A549 (cell line): ENCODE data around the gene HMMR. TPM values are rescaled to one million over a fixed set of nuclear protein-coding genes. Genes with fewer than 3 reads are reported as not detected.
"Not testable (repeated sequence)": the region's sequence is repeated elsewhere in the genome, so short reads cannot be mapped to it uniquely, and the experiment has no call there.

Source experiments
- ATAC-seq, 2 experiments: fragments of 200-7000 bp in 1 of 2; fragments of >200 bp in 1 of 2; cut with Nextera tagmentation in 1 of 2; cut with Tn5 transposase in 1 of 2; 3 replicates each; pipeline versions ENCODE4 v1.8.0 to v1.9.1; 2018 to 2020; ENCODE audit warnings: mild to moderate bottlenecking in 1 of 2, moderate library complexity in 1 of 2
- CTCF ChIA-PET: fragments of 300-600 bp; sonication (Branson Sonifier 250); formaldehyde crosslinking; extraction: SDS; loops from one replicate; lab custom pipeline; 2021; ENCODE audit warnings: antibody characterized with exemption, inconsistent platforms; lab: Yijun Ruan, JAX
- POLR2A ChIA-PET: fragments of 350-600 bp; formaldehyde crosslinking; extraction: SDS; loops from one replicate; lab custom pipeline; 2021; ENCODE audit warnings: antibody characterized with exemption, inconsistent platforms; lab: Yijun Ruan, JAX
- DNase-seq, 2 experiments: peaks; one replicate each; pipeline versions ENCODE4 v3.0.0 to v3.0.0-alpha.2; 2011 to 2016; ENCODE audit warnings: low read depth in 1 of 2, low spot score in 1 of 2
- FAIRE-seq: peaks from 2 replicates; lab custom pipeline; 2011; peaks lifted over from hg19 to GRCh38; lab: Jason Lieb, UNC
- H3K27ac ChIP-seq, 2 experiments: fragments of >200 bp; sonication (Bioruptor Twin); formaldehyde crosslinking; 3 replicates each; pipeline ENCODE4 v1.5.1; 2016 to 2017
- H3K4me1 ChIP-seq: fragments of >200 bp; sonication (Bioruptor Twin); formaldehyde crosslinking; 3 replicates; pipeline ENCODE4 v1.6.1; 2016
- H3K4me2 ChIP-seq: fragments of >200 bp; sonication (Bioruptor Twin); formaldehyde crosslinking; 3 replicates; pipeline ENCODE4 v1.6.1; 2016
- H3K4me3 ChIP-seq: fragments of >200 bp; sonication (Bioruptor Twin); formaldehyde crosslinking; 3 replicates; pipeline ENCODE4 v1.5.1; 2016
- H3K9me3 ChIP-seq: fragments of >200 bp; sonication (Bioruptor Twin); formaldehyde crosslinking; 3 replicates; pipeline ENCODE4 v1.6.1; 2016
- BCL3 ChIP-seq: fragments of >200 bp; sonication (Bioruptor Twin); formaldehyde crosslinking; IDR thresholded peaks from 3 replicates; pipeline ENCODE4 v1.6.1; 2016
- BHLHE40 ChIP-seq: IDR thresholded peaks from 2 replicates; pipeline ENCODE4 v1.6.1; 2012; ENCODE audit warnings: low read depth, low read length, inconsistent platforms
- CBX2 ChIP-seq: fragments of 200-600 bp; sonication (generic); IDR thresholded peaks from 2 replicates; pipeline ENCODE4 v1.6.1; 2016; ENCODE audit warnings: low read depth, mild to moderate bottlenecking, borderline replicate concordance
- CEBPB ChIP-seq, 2 experiments: fragments of >200 bp in 1 of 2; sonication (Bioruptor Twin) in 1 of 2; formaldehyde crosslinking in 1 of 2; IDR thresholded peaks; 2 replicates each; pipeline ENCODE4 v1.6.1; 2012 to 2016
- E2F6 ChIP-seq: IDR thresholded peaks from 2 replicates; pipeline ENCODE4 v1.6.1; 2012; ENCODE audit warnings: low read depth, borderline replicate concordance
- EHF ChIP-seq: fragments of 250-450 bp; sonication (Bioruptor Pico); IDR thresholded peaks from 2 replicates; pipeline ENCODE4 v1.5.0; 2020; ENCODE audit warnings: mild to moderate bottlenecking
- ELK1 ChIP-seq: fragments of 150-350 bp; IDR thresholded peaks from 2 replicates; pipeline ENCODE4 v1.6.1; 2014; ENCODE audit warnings: low read depth, mild to moderate bottlenecking, low read length
- EP300 ChIP-seq, 2 experiments: fragments of >200 bp; sonication (Bioruptor Twin); formaldehyde crosslinking; IDR thresholded peaks; 2 replicates in 1 of 2; 3 replicates in 1 of 2; pipeline ENCODE4 v1.6.1; 2016 to 2017
- HDAC2 ChIP-seq: fragments of 200-600 bp; sonication (generic); IDR thresholded peaks from 2 replicates; pipeline ENCODE4 v1.6.1; 2016
- HEYL ChIP-seq: fragments of 250-450 bp; sonication (Bioruptor Pico); IDR thresholded peaks from 2 replicates; pipeline ENCODE4 v1.8.0; 2021; ENCODE audit warnings: mild to moderate bottlenecking, moderate library complexity
- HMGXB4 ChIP-seq: fragments of 250-450 bp; sonication (Bioruptor Pico); IDR thresholded peaks from 2 replicates; pipeline ENCODE4 v1.5.0; 2021; ENCODE audit warnings: mild to moderate bottlenecking, moderate library complexity, borderline replicate concordance
- HOXB13 ChIP-seq: fragments of 250-450 bp; sonication (Bioruptor Pico); IDR thresholded peaks from 2 replicates; pipeline ENCODE4 v1.5.0; 2020; ENCODE audit warnings: low read depth, mild to moderate bottlenecking, moderate library complexity
- HOXB5 ChIP-seq: fragments of 250-450 bp; sonication (Bioruptor Pico); IDR thresholded peaks from 2 replicates; pipeline ENCODE4 v1.5.0; 2020; ENCODE audit warnings: mild to moderate bottlenecking, moderate library complexity
- MAZ ChIP-seq: fragments of 150-350 bp; IDR thresholded peaks from 2 replicates; pipeline ENCODE4 v1.6.1; 2014; ENCODE audit warnings: antibody characterized with exemption, low read depth, low read length, borderline replicate concordance
- MYC ChIP-seq: IDR thresholded peaks from 2 replicates; pipeline ENCODE4 v1.6.1; 2012; ENCODE audit warnings: mild to moderate bottlenecking, inconsistent platforms, low read length, improper control_type of control experiment, borderline replicate concordance
- NFE2L2 ChIP-seq: fragments of 150-350 bp; conservative IDR thresholded peaks from 2 replicates; pipeline ENCODE4 v1.6.1; 2014; ENCODE audit warnings: low read length
- NR3C1 ChIP-seq: fragments of >200 bp; sonication (Bioruptor Twin); formaldehyde crosslinking; IDR thresholded peaks from 3 replicates; pipeline ENCODE4 v1.6.1; 2017
- PBX3 ChIP-seq: IDR thresholded peaks from 2 replicates; pipeline ENCODE4 v1.6.1; 2012
- RFX5 ChIP-seq: fragments of 450-650 bp; IDR thresholded peaks from 2 replicates; pipeline ENCODE4 v1.7.1; 2014; ENCODE audit warnings: antibody characterized with exemption, mild to moderate bottlenecking, moderate library complexity
- RNF2 ChIP-seq: fragments of 200-600 bp; sonication (generic); IDR thresholded peaks from 2 replicates; pipeline ENCODE4 v1.6.1; 2016; ENCODE audit warnings: low read depth, mild to moderate bottlenecking, antibody characterized with exemption, moderate library complexity, borderline replicate concordance
- SREBF2 ChIP-seq: fragments of 450-650 bp; IDR thresholded peaks from 2 replicates; pipeline ENCODE4 v1.6.1; 2014; ENCODE audit warnings: mild to moderate bottlenecking, moderate library complexity
- TP53 ChIP-seq: fragments of 250-450 bp; sonication (Bioruptor Pico); IDR thresholded peaks from 2 replicates; pipeline ENCODE4 v1.5.0; 2021; ENCODE audit warnings: mild to moderate bottlenecking, moderate library complexity
- USF2 ChIP-seq: fragments of 450-650 bp; IDR thresholded peaks from 2 replicates; pipeline ENCODE4 v1.6.1; 2014; ENCODE audit warnings: antibody characterized with exemption
- ZFP36 ChIP-seq: fragments of 450-650 bp; IDR thresholded peaks from 2 replicates; pipeline ENCODE4 v1.6.1; 2014; ENCODE audit warnings: borderline replicate concordance; ENCODE audit not compliant: partially characterized antibody
- ZNF302 ChIP-seq: fragments of 250-450 bp; sonication (Bioruptor Pico); IDR thresholded peaks from 2 replicates; pipeline ENCODE4 v1.9.0; 2021; ENCODE audit warnings: inconsistent platforms, mild to moderate bottlenecking, moderate library complexity
- ZSCAN20 ChIP-seq: fragments of 250-450 bp; sonication (Bioruptor Pico); IDR thresholded peaks from 2 replicates; pipeline ENCODE4 v1.8.0; 2022; ENCODE audit warnings: mild to moderate bottlenecking, moderate library complexity
- WGBS: methylation state at CpG from one replicate; pipeline ENCODE4 v1.1.6; 2017; ENCODE audit errors: missing lambda C conversion rate; 5-methylcytosine and 5-hydroxymethylcytosine counted together
- polyA plus RNA-seq, 4 experiments: library from polyadenylated mRNA; depleted of rRNA in 3 of 4; stranded (reverse); fragments of >200 nt; fragmentation: RNase III in 1 of 4; extraction: RNeasy Plus Mini Kit Qiagen cat#74134 plus additional on column Dnase treatment in 1 of 4; gene quantifications; 2 replicates in 3 of 4; 3 replicates in 1 of 4; pipeline ENCODE4 v1.2.3, GENCODE V29; 2011 to 2017

The HMMR gene
- polyA plus RNA-seq, 2 of the 4 experiments (the other 2 are of a cell fraction): 34.0 to 66.0 TPM

GRCh38 chr5:163424836-163425235, 35.6 kb upstream of the HMMR start:
- TF ChIP-seq MAZ (no peak), PBX3 (no peak), MYC (no peak), EHF (CRISPR knock-in tag) (no peak)
- DNase-seq (no peak), FAIRE-seq (no peak), ATAC-seq (no peak)
- Histone ChIP-seq H3K4me1 (no peaks in the 10 kb centered on the region), H3K4me3 (no peak overlapping the region), H3K27ac (no peak overlapping the region), H3K9me3 (no peaks in the 10 kb centered on the region), H3K4me2 (no peak overlapping the region)
- CTCF ChIA-PET: interaction anchor here (1.0 kb wide), 1 partner anchor 16 kb away, joined by 3 read pairs; no protein-coding TSS in a partner anchor
- POLR2A ChIA-PET: no interaction called here
- WGBS: 80% methylated on average over 1 of the region's 1 CpG

- H3K9me3 ChIP-seq, ATAC-seq, POLR2A ChIA-PET, DNase-seq, H3K4me3 ChIP-seq, FAIRE-seq, H3K27ac ChIP-seq, CTCF ChIA-PET, H3K4me2 ChIP-seq, H3K4me1 ChIP-seq: not testable (repeated sequence)
- 68% methylated on average over 4 of the region's 4 CpGs for WGBS
Measured at GRCh38 chr5:163426128-163426527, 34.3 kb upstream of the HMMR start.

- Histone ChIP-seq H3K4me3 (no peak overlapping the region), H3K4me2 (no peak overlapping the region), H3K27ac (no peak overlapping the region), H3K9me3 (no peaks in the 10 kb centered on the region), H3K4me1 (peaks cover 7% of the 10 kb centered on the region)
- CTCF ChIA-PET: no interaction called here
- POLR2A ChIA-PET: no interaction called here
- no peak for DNase-seq
- 60% methylated on average over 1 of the region's 1 CpG for WGBS
- TF ChIP-seq E2F6 (no peak), SREBF2 (no peak), HOXB13 (no peak), HEYL (CRISPR knock-in tag) (no peak), TP53 (CRISPR knock-in tag) (no peak), ZNF302 (CRISPR knock-in tag) (no peak)
- TF ChIP-seq, all 56 proteins: peak for 0
- FAIRE-seq (no peak), ATAC-seq (no peak)
Measured at GRCh38 chr5:163432544-163432943, 27.9 kb upstream of the HMMR start.

GRCh38 chr5:163433271-163433670, 27.2 kb upstream of the HMMR start:
- no peak for FAIRE-seq
- WGBS: 58% methylated on average over 5 of the region's 5 CpGs
- H3K9me3 ChIP-seq: no peaks in the 10 kb centered on the region
- CTCF ChIA-PET: interaction anchor here (0.6 to 1.5 kb wide), 3 partner anchors 10 to 110 kb away, joined by 3 to 7 read pairs (median 3); no protein-coding TSS in a partner anchor
- TF ChIP-seq CBX2: no peak
- TF ChIP-seq HDAC2: no peak
- no peak for TF ChIP-seq CEBPB (IDR thresholded peaks at IDR 0.05)
- no peak for TF ChIP-seq NR3C1
- TF ChIP-seq BHLHE40: no peak
- TF ChIP-seq RNF2: no peak
- no peak for TF ChIP-seq MAZ
- no peak for TF ChIP-seq BCL3
- TF ChIP-seq USF2: no peak
- TF ChIP-seq HOXB5 (CRISPR knock-in tag): no peak
- no peak for TF ChIP-seq ZSCAN20 (CRISPR knock-in tag)
- no peak for TF ChIP-seq ZFP36
- no peak for TF ChIP-seq EHF (CRISPR knock-in tag)
- TF ChIP-seq NFE2L2: no peak
- no peak for TF ChIP-seq EP300 (IDR thresholded peaks at IDR 0.05)
- no peak for TF ChIP-seq HMGXB4 (CRISPR knock-in tag)
- no peak for TF ChIP-seq ELK1
- TF ChIP-seq RFX5: no peak
- no peak for TF ChIP-seq HEYL (CRISPR knock-in tag)
- H3K4me2 ChIP-seq: no peak overlapping the region
- peaks cover 7% of the 10 kb centered on the region for H3K4me1 ChIP-seq
- H3K27ac ChIP-seq: no peak overlapping the region
- no peak for DNase-seq
- POLR2A ChIA-PET: no interaction called here
- no peak overlapping the region for H3K4me3 ChIP-seq
- no peak for ATAC-seq
